T-helper 1 cell (primary cell): ENCODE data around the gene NPTX1.

Experiments used
- DNase-seq, 5 donors: peaks; one replicate each; pipeline ENCODE4 v3.0.0-alpha.2; 2012 to 2020

Gene NPTX1

GRCh38 chr17:80478487-80479245 is 2.3 kb upstream of the NPTX1 start:
- DNase-seq = no peak

GRCh38 chr17:80477647-80478478 is 1.5 kb upstream of the NPTX1 start:
- peak in 1 of 5 donors; percentile 34 for DNase-seq

- DNase-seq = no peak
Measured at GRCh38 chr17:80476877-80477646, 655 bp upstream of the NPTX1 start.

- no peak for DNase-seq
Measured at GRCh38 chr17:80474961-80475909, 1.2 kb downstream of the NPTX1 start.

- peak in 1 of 5 donors; percentile 50 for DNase-seq
Measured at GRCh38 chr17:80474231-80474960, 2.0 kb downstream of the NPTX1 start.

- no peak for DNase-seq
Measured at GRCh38 chr17:80473701-80474100, 2.7 kb downstream of the NPTX1 start.

GRCh38 chr17:80472996-80473395 is 3.4 kb downstream of the NPTX1 start:
- no peak for DNase-seq

GRCh38 chr17:80471922-80472321 is 4.5 kb downstream of the NPTX1 start:
- peak in 1 of 5 donors; percentile 22 for DNase-seq

- DNase-seq = no peak
Measured at GRCh38 chr17:80470603-80471002, 5.8 kb downstream of the NPTX1 start.

- no peak for DNase-seq
Measured at GRCh38 chr17:80469667-80470066, 6.7 kb downstream of the NPTX1 start.

GRCh38 chr17:80468781-80469493 is 7.5 kb downstream of the NPTX1 start:
- no peak for DNase-seq

- no peak for DNase-seq
Measured at GRCh38 chr17:80468242-80468641, 8.2 kb downstream of the NPTX1 start.

- no peak for DNase-seq
Measured at GRCh38 chr17:80466188-80466705, 10.2 kb downstream of the NPTX1 start.

- no peak for DNase-seq
Measured at GRCh38 chr17:80465327-80465974, 11.0 kb downstream of the NPTX1 start.

GRCh38 chr17:80464486-80464885 is 11.9 kb downstream of the NPTX1 start:
- no peak for DNase-seq

GRCh38 chr17:80463784-80464400 is 12.5 kb downstream of the NPTX1 start:
- DNase-seq = no peak

- DNase-seq = no peak
Measured at GRCh38 chr17:80461528-80462160, 14.8 kb downstream of the NPTX1 start.

- no peak for DNase-seq
Measured at GRCh38 chr17:80460429-80460834, 16.0 kb downstream of the NPTX1 start.

- no peak for DNase-seq
Measured at GRCh38 chr17:80459234-80459633, 17.2 kb downstream of the NPTX1 start.
